HEK293T (cell line): ENCODE data around the gene SNRNP48.

Experiments
- BHLHE40 ChIP-seq: fragments of 450-650 bp; IDR thresholded peaks from 2 replicates; pipeline ENCODE4 v1.6.1; 2016; ENCODE audit warnings: mild to moderate bottlenecking, moderate library complexity, borderline replicate concordance
- CTBP1 ChIP-seq: fragments of 450-650 bp; IDR thresholded peaks from 2 replicates; pipeline ENCODE4 v1.6.1; 2016; ENCODE audit warnings: borderline replicate concordance
- ELF4 ChIP-seq: fragments of 450-650 bp; IDR thresholded peaks from 2 replicates; pipeline ENCODE4 v1.6.1; 2017; ENCODE audit warnings: antibody characterized with exemption
- FOXA1 ChIP-seq: fragments of 450-650 bp; IDR thresholded peaks from 2 replicates; pipeline ENCODE4 v1.6.1; 2016; ENCODE audit warnings: mild to moderate bottlenecking
- FOXK2 ChIP-seq: fragments of 450-650 bp; IDR thresholded peaks from 2 replicates; pipeline ENCODE4 v1.6.1; 2016; ENCODE audit warnings: mild to moderate bottlenecking
- FOXM1 ChIP-seq: fragments of 450-650 bp; IDR thresholded peaks from 2 replicates; pipeline ENCODE4 v1.6.1; 2017; ENCODE audit warnings: mild to moderate bottlenecking, borderline replicate concordance
- HDGF ChIP-seq: fragments of 450-650 bp; IDR thresholded peaks from 2 replicates; pipeline ENCODE4 v1.6.1; 2017; ENCODE audit warnings: antibody characterized with exemption, borderline replicate concordance
- NFRKB ChIP-seq: fragments of 450-650 bp; IDR thresholded peaks from 2 replicates; pipeline ENCODE4 v1.6.1; 2016; ENCODE audit warnings: mild to moderate bottlenecking, moderate library complexity
- SP1 ChIP-seq: fragments of 450-650 bp; IDR thresholded peaks from 2 replicates; pipeline ENCODE4 v1.6.1; 2017
- TARDBP ChIP-seq: fragments of 450-650 bp; IDR thresholded peaks from 2 replicates; pipeline ENCODE4 v1.6.1; 2016
- TF ChIP-seq, protein P1 (sequence below): fragments of 450-650 bp; IDR thresholded peaks from 2 replicates; pipeline ENCODE4 v1.6.1; 2016

DNA sequence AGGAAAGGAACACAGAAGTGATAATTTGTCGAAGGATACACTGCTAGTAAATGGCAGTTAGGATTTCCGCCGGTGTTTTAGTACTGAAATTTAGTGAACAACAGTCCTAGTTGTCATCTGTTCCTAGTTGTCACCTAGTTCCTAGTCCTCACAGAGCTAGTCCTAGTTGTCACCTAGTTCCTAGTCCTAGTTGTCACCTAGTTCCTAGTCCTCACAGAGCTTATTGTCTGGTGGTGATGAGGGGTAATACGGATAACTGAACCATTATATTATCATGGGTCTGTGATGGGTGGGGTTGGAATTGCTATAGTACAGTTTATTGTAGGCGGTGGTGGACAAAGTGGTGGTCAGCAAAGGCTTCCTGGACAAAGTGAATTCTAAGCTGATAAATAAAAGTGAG lies 1.8 kb downstream of the SNRNP48 start:
- TF ChIP-seq NFRKB (no peak), FOXA1 (no peak), TARDBP (no peak), ELF4 (no peak), FOXM1 (no peak), BHLHE40 (no peak), HDGF (no peak), FOXK2 (no peak), CTBP1 (no peak), SP1 (no peak)
- TF ChIP-seq, protein P1, sequence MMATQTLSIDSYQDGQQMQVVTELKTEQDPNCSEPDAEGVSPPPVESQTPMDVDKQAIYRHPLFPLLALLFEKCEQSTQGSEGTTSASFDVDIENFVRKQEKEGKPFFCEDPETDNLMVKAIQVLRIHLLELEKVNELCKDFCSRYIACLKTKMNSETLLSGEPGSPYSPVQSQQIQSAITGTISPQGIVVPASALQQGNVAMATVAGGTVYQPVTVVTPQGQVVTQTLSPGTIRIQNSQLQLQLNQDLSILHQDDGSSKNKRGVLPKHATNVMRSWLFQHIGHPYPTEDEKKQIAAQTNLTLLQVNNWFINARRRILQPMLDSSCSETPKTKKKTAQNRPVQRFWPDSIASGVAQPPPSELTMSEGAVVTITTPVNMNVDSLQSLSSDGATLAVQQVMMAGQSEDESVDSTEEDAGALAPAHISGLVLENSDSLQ: no peak
